ENCODE measurements around the gene ASTL.

Gene ASTL

GRCh38 chr2:96074156-96074555 is 64.1 kb downstream of the ASTL start:
- no peak for DNase-seq

GRCh38 chr2:96073170-96073775 is 65.0 kb downstream of the ASTL start:
- DNase-seq, result no peak

Data from NCI-H1694 (cell line).